Measurements from ENCODE around the gene SHC2. TPM values are rescaled to one million over a fixed set of nuclear protein-coding genes. Genes with fewer than 3 reads are reported as not detected.

The SHC2 gene
- total and polyA plus RNA-seq, 9 of the 15 experiments (the other 6 are each of a cell fraction or from before 2014, with no cell fraction given) = 0.14 to 0.36 (median 0.17) TPM; not detected in 5

DNA sequence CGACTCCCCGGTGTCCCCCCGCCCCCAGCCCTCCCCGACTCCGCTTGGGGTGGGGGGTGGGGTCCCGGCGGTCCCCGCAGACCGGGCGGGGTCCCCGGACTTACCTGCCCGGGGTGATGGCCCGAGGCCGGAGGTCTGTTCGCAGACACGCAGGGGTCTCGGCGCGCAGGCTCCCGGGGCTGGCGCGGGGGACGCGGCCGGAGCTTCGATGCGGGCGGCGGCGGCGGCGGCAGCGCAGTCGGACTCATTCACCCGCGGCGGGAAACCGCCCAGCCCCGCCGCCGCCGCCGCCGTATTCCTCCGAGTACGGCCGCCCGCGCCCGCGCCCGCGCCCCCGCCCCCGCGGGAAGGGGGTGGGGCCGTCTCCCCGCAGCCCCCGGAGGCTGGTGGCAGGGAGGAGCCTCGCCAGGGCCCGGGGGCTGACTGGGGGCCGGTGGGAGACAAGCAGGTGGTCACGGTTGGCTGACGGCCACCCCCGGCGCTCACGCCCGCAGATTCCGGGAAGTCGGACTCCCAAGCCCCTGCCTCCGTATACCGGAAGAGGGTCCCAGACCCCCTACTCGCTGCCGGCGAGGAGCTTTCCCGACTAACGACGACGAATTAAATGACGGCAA is 51.8 kb downstream of the SHC2 start, which contains the start of gene C2CD4C (continued):
- TF ChIP-seq, protein P1, sequence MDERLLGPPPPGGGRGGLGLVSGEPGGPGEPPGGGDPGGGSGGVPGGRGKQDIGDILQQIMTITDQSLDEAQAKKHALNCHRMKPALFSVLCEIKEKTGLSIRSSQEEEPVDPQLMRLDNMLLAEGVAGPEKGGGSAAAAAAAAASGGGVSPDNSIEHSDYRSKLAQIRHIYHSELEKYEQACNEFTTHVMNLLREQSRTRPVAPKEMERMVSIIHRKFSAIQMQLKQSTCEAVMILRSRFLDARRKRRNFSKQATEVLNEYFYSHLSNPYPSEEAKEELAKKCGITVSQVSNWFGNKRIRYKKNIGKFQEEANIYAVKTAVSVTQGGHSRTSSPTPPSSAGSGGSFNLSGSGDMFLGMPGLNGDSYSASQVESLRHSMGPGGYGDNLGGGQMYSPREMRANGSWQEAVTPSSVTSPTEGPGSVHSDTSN (CRISPR knock-in tag; IDR thresholded peaks at IDR 0.05; ENCODE audit: low read depth) = no peak
- TF ChIP-seq, protein P1 (tag; conservative IDR thresholded peaks at IDR 0.05; ENCODE audit: low read depth) = no peak
- TF ChIP-seq FOXM1 (IDR thresholded peaks at IDR 0.05; ENCODE audit: low read depth) = no peak
- no peak for TF ChIP-seq FOXM1 (CRISPR knock-in tag; IDR thresholded peaks at IDR 0.05; ENCODE audit: low read depth)
- TF ChIP-seq ZNF584 (CRISPR knock-in tag; IDR thresholded peaks at IDR 0.05; ENCODE audit: low read depth) = no peak
- TF ChIP-seq, protein P2, sequence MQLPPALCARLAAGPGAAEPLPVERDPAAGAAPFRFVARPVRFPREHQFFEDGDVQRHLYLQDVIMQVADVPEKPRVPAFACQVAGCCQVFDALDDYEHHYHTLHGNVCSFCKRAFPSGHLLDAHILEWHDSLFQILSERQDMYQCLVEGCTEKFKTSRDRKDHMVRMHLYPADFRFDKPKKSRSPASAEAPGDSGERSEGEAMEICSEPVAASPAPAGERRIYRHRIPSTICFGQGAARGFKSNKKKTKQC (CRISPR knock-in tag; IDR thresholded peaks at IDR 0.05) = no peak
- TF ChIP-seq RBM34 (IDR thresholded peaks at IDR 0.05; ENCODE audit: borderline replicate concordance, insufficient read depth, low read length) = no peak
- TF ChIP-seq, protein P3, sequence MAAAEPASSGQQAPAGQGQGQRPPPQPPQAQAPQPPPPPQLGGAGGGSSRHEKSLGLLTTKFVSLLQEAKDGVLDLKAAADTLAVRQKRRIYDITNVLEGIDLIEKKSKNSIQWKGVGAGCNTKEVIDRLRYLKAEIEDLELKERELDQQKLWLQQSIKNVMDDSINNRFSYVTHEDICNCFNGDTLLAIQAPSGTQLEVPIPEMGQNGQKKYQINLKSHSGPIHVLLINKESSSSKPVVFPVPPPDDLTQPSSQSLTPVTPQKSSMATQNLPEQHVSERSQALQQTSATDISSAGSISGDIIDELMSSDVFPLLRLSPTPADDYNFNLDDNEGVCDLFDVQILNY (CRISPR knock-in tag; IDR thresholded peaks at IDR 0.05) = no peak
- TF ChIP-seq ZNF79 (CRISPR knock-in tag; IDR thresholded peaks at IDR 0.05; ENCODE audit: low read depth) = no peak
- peak; percentile 61 for TF ChIP-seq PCBP1 (IDR thresholded peaks at IDR 0.05; ENCODE audit: low read depth, low read length, poor library complexity, severe bottlenecking)
- TF ChIP-seq HCFC1 (IDR thresholded peaks at IDR 0.05; ENCODE audit: low read depth, low read length) = no peak
- TF ChIP-seq, protein P4, sequence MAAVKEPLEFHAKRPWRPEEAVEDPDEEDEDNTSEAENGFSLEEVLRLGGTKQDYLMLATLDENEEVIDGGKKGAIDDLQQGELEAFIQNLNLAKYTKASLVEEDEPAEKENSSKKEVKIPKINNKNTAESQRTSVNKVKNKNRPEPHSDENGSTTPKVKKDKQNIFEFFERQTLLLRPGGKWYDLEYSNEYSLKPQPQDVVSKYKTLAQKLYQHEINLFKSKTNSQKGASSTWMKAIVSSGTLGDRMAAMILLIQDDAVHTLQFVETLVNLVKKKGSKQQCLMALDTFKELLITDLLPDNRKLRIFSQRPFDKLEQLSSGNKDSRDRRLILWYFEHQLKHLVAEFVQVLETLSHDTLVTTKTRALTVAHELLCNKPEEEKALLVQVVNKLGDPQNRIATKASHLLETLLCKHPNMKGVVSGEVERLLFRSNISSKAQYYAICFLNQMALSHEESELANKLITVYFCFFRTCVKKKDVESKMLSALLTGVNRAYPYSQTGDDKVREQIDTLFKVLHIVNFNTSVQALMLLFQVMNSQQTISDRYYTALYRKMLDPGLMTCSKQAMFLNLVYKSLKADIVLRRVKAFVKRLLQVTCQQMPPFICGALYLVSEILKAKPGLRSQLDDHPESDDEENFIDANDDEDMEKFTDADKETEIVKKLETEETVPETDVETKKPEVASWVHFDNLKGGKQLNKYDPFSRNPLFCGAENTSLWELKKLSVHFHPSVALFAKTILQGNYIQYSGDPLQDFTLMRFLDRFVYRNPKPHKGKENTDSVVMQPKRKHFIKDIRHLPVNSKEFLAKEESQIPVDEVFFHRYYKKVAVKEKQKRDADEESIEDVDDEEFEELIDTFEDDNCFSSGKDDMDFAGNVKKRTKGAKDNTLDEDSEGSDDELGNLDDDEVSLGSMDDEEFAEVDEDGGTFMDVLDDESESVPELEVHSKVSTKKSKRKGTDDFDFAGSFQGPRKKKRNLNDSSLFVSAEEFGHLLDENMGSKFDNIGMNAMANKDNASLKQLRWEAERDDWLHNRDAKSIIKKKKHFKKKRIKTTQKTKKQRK (IDR thresholded peaks at IDR 0.05; ENCODE audit: borderline replicate concordance, low read depth, low read length) = no peak
- no peak for TF ChIP-seq POLR2B (IDR thresholded peaks at IDR 0.05; ENCODE audit: low read depth, partially characterized antibody)
- TF ChIP-seq U2AF1 (optimal IDR thresholded peaks at IDR 0.05; ENCODE audit: low read depth, low read length) = no peak

All from K562 (cell line).